WI38 (cell line): ENCODE data around the gene C6orf62.
A peak's percentile ranks its signal among the peaks of the same experiment; 100 is the strongest.
"Not testable (repeated sequence)": the region's sequence is repeated elsewhere in the genome, so short reads cannot be mapped to it uniquely, and the experiment has no call there.

Source experiments
- H3K4me3 ChIP-seq: 2 replicates; pipeline ENCODE4 v1.5.1; 2011; ENCODE audit warnings: low read depth, mild to moderate bottlenecking, control low read depth, low read length
- CTCF ChIP-seq: IDR thresholded peaks from 2 replicates; pipeline ENCODE4 v1.5.1; 2012; ENCODE audit warnings: low read depth, mild to moderate bottlenecking, control low read depth, low read length

C6orf62 gene

GRCh38 chr6:24752503-24752902 is 33.5 kb upstream of the C6orf62 start:
- no peak for TF ChIP-seq CTCF
- H3K4me3 ChIP-seq, result no peak overlapping the region

DNA sequence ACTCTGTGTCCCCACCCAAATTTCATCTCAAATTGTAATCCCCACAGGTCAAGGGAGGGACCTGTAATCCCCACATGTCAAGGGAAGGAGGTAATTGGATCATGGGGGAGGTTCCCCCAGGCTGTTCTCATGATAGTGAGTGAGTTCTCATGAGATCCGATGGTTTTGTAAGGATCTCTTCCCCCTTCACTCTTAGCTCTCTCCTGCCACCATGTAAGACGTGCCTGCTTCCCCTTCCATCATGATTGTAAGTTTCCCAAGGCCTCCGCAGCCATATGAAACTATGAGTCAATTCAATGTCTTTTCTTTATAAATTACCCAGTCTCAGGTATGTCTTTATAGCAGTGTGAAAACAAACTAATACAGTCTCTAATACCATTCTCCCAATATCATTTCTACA is 31.9 kb upstream of the C6orf62 start:
- H3K4me3 ChIP-seq, result not testable (repeated sequence)

DNA sequence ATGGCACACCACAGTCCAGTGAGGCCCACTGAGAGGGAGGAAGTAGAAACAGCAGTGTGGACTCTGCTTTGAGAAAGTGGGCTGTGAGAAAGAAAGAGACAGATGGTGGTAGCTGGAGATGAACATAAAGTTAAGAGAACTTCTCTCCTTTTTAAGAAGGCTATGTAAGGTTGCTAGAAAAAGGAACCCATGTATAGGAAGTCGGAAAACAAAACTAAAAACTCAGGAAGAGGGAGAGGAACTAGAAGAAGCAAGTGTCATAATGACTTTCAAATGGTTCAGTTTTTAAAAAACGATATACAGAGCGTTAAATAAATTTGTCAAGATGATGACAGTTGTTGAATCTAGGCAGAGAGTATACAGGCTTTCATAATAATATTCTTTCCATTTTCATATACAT is 30.3 kb upstream of the C6orf62 start:
- H3K4me3 ChIP-seq, result no peak overlapping the region
- TF ChIP-seq CTCF, result no peak

DNA sequence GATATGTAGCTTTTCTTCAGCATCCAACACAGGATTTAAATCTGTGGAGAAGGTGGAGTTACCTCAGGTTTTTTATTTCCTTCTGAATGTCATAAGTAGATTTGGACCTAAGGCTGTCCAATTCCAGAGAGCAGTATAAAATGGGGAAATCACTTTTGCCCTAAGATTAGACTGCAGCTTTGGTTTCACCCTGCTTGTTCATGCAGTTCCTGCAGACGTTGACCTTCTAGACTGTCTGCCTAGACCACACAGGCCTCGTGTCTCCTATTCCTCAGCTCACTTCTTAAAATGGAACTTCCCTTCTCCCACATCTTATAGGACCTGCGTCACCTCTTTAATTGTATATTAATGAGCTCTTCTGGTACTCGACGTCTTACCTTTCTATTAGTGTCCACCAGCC is 26.0 kb upstream of the C6orf62 start:
- H3K4me3 ChIP-seq, result no peak overlapping the region
- TF ChIP-seq CTCF, result no peak

GRCh38 chr6:24743944-24744335 is 25.0 kb upstream of the C6orf62 start:
- H3K4me3 ChIP-seq, result no peak overlapping the region
- TF ChIP-seq CTCF, result no peak

- no peak for TF ChIP-seq CTCF
- H3K4me3 ChIP-seq, result peak overlapping the region; percentile 40
Observed at GRCh38 chr6:24743265-24743943, 24.4 kb upstream of the C6orf62 start.

DNA sequence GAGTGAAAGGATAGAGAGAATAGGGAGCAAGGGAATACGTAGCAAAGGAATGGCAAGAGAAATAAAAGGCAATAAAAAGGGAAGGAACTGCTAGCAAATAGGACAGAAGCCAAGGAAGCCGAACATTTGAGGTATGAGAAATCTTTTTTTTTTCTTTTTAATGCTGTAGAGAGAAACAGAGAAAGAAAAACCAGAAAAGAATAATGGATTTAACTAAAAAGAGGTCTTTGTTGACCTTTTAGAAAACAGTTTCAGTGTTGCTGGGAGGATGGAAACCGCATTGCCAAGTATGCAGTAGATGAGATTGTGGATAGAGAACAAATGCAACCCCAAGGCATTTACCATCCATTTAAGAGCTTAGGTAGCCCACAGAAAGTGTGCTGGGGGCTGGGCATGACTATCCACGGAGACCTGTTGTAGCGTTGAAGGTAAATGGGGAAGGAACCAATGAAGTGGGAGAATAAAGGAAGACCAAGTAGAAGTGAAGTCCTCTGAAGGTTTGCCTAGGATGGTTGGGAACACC is 23.3 kb upstream of the C6orf62 start:
- H3K4me3 ChIP-seq, result no peak overlapping the region

More for the DNA sequence above, 23.3 kb upstream of the C6orf62 start:
- no peak for TF ChIP-seq CTCF
